ENCODE results near the gene DGKB.

- no peak for TF ChIP-seq EZH2 (IDR thresholded peaks at IDR 0.05; ENCODE audit: borderline replicate concordance, low read depth, low read length, poor library complexity, severe bottlenecking)
- no peak for TF ChIP-seq CTCF (conservative IDR thresholded peaks at IDR 0.05; ENCODE audit: low read depth, low read length)
Measured at GRCh38 chr7:14570750-14571607, 331.6 kb downstream of the DGKB start.
